Transverse colon (tissue), 4 donors: ENCODE data around the gene OXA1L. TPM values are rescaled to one million over a fixed set of nuclear protein-coding genes. Genes with fewer than 3 reads are reported as not detected.
A peak's percentile ranks its signal among the peaks of the same experiment; 100 is the strongest.

Experiments
- DNase-seq: peaks from one replicate; pipeline ENCODE4 v3.0.0-alpha.2; 2019
- H3K27ac ChIP-seq, 4 donors: fragments of 200-600 bp; sonication (generic); 2 replicates each; pipeline ENCODE4 v1.5.1; 2016 to 2018; ENCODE audit warnings: inconsistent platforms in 4 of 4
- H3K27me3 ChIP-seq: fragments of 200-600 bp; sonication (generic); 2 replicates; pipeline ENCODE4 v1.5.1; 2017; ENCODE audit warnings: inconsistent platforms
- H3K36me3 ChIP-seq, 4 donors: fragments of 200-600 bp; sonication (generic); 2 replicates each; pipeline ENCODE4 v1.5.1; 2017 to 2019; ENCODE audit warnings: inconsistent platforms in 4 of 4
- H3K4me1 ChIP-seq, 4 donors: fragments of 200-600 bp; sonication (generic); 2 replicates each; pipeline ENCODE4 v1.5.1; 2017 to 2020; ENCODE audit warnings: inconsistent platforms in 4 of 4
- H3K4me3 ChIP-seq, 4 donors: fragments of 200-600 bp; sonication (generic); 1 replicate in 1 of 4; 2 replicates in 3 of 4; pipeline versions ENCODE4 v1.5.1 to v1.6.1; 2017 to 2019; ENCODE audit warnings: inconsistent platforms in 4 of 4
- H3K9me3 ChIP-seq, 2 donors: fragments of 200-600 bp; sonication (generic); 2 replicates each; pipeline ENCODE4 v1.5.1; 2017 to 2019; ENCODE audit warnings: inconsistent platforms in 2 of 2
- CTCF ChIP-seq, 5 experiments: fragments of 200-600 bp in 3 of 5; fragments of 450-650 bp in 2 of 5; sonication (generic) in 3 of 5; IDR thresholded peaks; 1 replicate in 2 of 5; 2 replicates in 3 of 5; pipeline ENCODE4 v1.5.1; 2016 to 2017; ENCODE audit warnings: antibody characterized with exemption in 5 of 5, inconsistent platforms in 3 of 5, mild to moderate bottlenecking in 2 of 5, moderate library complexity in 1 of 5
- EP300 ChIP-seq: sonication (generic); formaldehyde crosslinking; IDR thresholded peaks from one replicate; pipeline ENCODE4 v1.6.1; 2017; ENCODE audit warnings: antibody characterized with exemption, low read depth
- POLR2A ChIP-seq: fragments of 450-650 bp; IDR thresholded peaks from one replicate; pipeline ENCODE4 v1.6.1; 2016; ENCODE audit warnings: antibody characterized with exemption, mild to moderate bottlenecking, moderate library complexity
- POLR2AphosphoS5 ChIP-seq, 3 donors: sonication (generic); formaldehyde crosslinking; IDR thresholded peaks; one replicate each; pipeline ENCODE4 v1.6.1; 2016; ENCODE audit warnings: antibody characterized with exemption in 3 of 3
- WGBS, 2 donors: methylation state at CpG; one replicate each; pipeline ENCODE4 v1.1.5; 2018; ENCODE audit warnings: low coverage in 1 of 2; 5-methylcytosine and 5-hydroxymethylcytosine counted together
- in situ Hi-C, 4 donors: fragments of 200-750 bp; cut with MboI; loops; one replicate each; pipeline versions ENCODE4 v1.15.0 to v1.15.1; 2017; ENCODE audit warnings: low sequenced_read_pairs in 3 of 4, low pct_ligation_motif_present in 1 of 4, low pct_unique_long_range_greater_than_20kb in 1 of 4
- intact Hi-C: fragments of 100-400 bp; cut with DNase I; formaldehyde crosslinking; loops from one replicate; pipeline ENCODE4 v1.15.1; 2023; ENCODE audit warnings: low total_unique reads
- total RNA-seq, 4 donors: library from RNA; depleted of rRNA; stranded (reverse); fragments of >200 nt; gene quantifications; one replicate each; pipeline ENCODE4 v1.1.0, GENCODE V29; 2016

OXA1L gene
- total RNA-seq, 4 donors from 2014 or later = 65.9 to 132 (median 106) TPM

- TF ChIP-seq POLR2A = no peak
- no peak for TF ChIP-seq CTCF (IDR thresholded peaks at IDR 0.05)
- TF ChIP-seq POLR2AphosphoS5 (IDR thresholded peaks at IDR 0.05) = no peak
- no peak for TF ChIP-seq EP300
Observed at GRCh38 chr14:22807432-22808087, 41.1 kb downstream of the OXA1L start.

GRCh38 chr14:22808388-22809209 is 42.1 kb downstream of the OXA1L start:
- TF ChIP-seq EP300 (no peak), POLR2AphosphoS5 (IDR thresholded peaks at IDR 0.05) (no peak), POLR2A (no peak), CTCF (IDR thresholded peaks at IDR 0.05) (no peak)
- Histone ChIP-seq H3K4me3 (no peak overlapping the region), H3K36me3 (no peaks in the 10 kb centered on the region), H3K4me1 (peaks cover 0 to 8% (median 0%) of the 10 kb centered on the region in 4 donors), H3K9me3 (no peaks in the 10 kb centered on the region), H3K27ac (no peak overlapping the region), H3K27me3 (no peaks in the 10 kb centered on the region)
- WGBS, 2 donors = 76 to 88% methylated on average over 5 of the region's 5 CpGs
- in situ Hi-C loops (no loop called here), intact Hi-C loops (no loop called here)
- no peak for DNase-seq

More at GRCh38 chr14:22807432-22808087, 41.1 kb downstream of the OXA1L start:
- Histone ChIP-seq H3K27ac (no peak overlapping the region), H3K4me1 (peaks cover 0 to 8% (median 0%) of the 10 kb centered on the region in 4 donors), H3K9me3 (no peaks in the 10 kb centered on the region), H3K36me3 (no peaks in the 10 kb centered on the region), H3K27me3 (no peaks in the 10 kb centered on the region), H3K4me3 (no peak overlapping the region)
- intact Hi-C loops (no loop called here), in situ Hi-C loops (no loop called here)
- WGBS, 2 donors = 61 to 76% methylated on average over 11 to 13 of the region's 13 CpGs
- no peak for DNase-seq

GRCh38 chr14:22811722-22812121 is 45.2 kb downstream of the OXA1L start:
- in situ Hi-C loops = no loop called here
- intact Hi-C loops = no loop called here
- H3K4me1 ChIP-seq = peaks cover 0 to 24% (median 8%) of the 10 kb centered on the region in 4 donors
- no peaks in the 10 kb centered on the region for H3K9me3 ChIP-seq
- no peaks in the 10 kb centered on the region for H3K27me3 ChIP-seq
- H3K27ac ChIP-seq = peak overlapping the region in 1 of 4 donors; percentile 23
- no peak for DNase-seq
- H3K36me3 ChIP-seq = no peaks in the 10 kb centered on the region
- H3K4me3 ChIP-seq = no peak overlapping the region
- TF ChIP-seq EP300 (no peak), POLR2AphosphoS5 (IDR thresholded peaks at IDR 0.05) (no peak), POLR2A (no peak), CTCF (IDR thresholded peaks at IDR 0.05) (no peak)
- WGBS, 2 donors = 42 to 50% methylated on average over 2 of the region's 2 CpGs

GRCh38 chr14:22812744-22813143 is 46.3 kb downstream of the OXA1L start:
- no peaks in the 10 kb centered on the region for H3K27me3 ChIP-seq
- H3K27ac ChIP-seq = no peak overlapping the region
- DNase-seq = no peak
- in situ Hi-C loops = no loop called here
- no peak overlapping the region for H3K4me3 ChIP-seq
- TF ChIP-seq POLR2A = no peak
- TF ChIP-seq POLR2AphosphoS5 (IDR thresholded peaks at IDR 0.05) = no peak
- no peak for TF ChIP-seq CTCF (IDR thresholded peaks at IDR 0.05)
- no peak for TF ChIP-seq EP300
- peaks cover 0 to 22% (median 8%) of the 10 kb centered on the region in 4 donors for H3K4me1 ChIP-seq
- H3K36me3 ChIP-seq = no peaks in the 10 kb centered on the region
- intact Hi-C loops = no loop called here
- 76% methylated on average over 4 of the region's 4 CpGs; no CpG with 5 or more reads in 1 of the 2 donors for WGBS, 2 donors
- no peaks in the 10 kb centered on the region for H3K9me3 ChIP-seq
